Sigmoid colon (tissue), 7 donors: ENCODE measurements around the gene DDX27. TPM values are rescaled to one million over a fixed set of nuclear protein-coding genes. Genes with fewer than 3 reads are reported as not detected.

ENCODE experiments used
- DNase-seq: peaks from one replicate; pipeline ENCODE4 v3.0.0-alpha.2; 2019
- H3K27ac ChIP-seq, 4 donors: fragments of 200-600 bp; sonication (generic); one replicate each; pipeline ENCODE4 v1.5.1; 2016 to 2019; ENCODE audit warnings: mild to moderate bottlenecking in 1 of 4
- H3K27me3 ChIP-seq, 3 donors: fragments of 200-600 bp; sonication (generic); one replicate each; pipeline ENCODE4 v1.5.1; 2019; ENCODE audit warnings: mild to moderate bottlenecking in 1 of 3
- H3K36me3 ChIP-seq, 4 donors: fragments of 200-600 bp; sonication (generic); one replicate each; pipeline ENCODE4 v1.5.1; 2016 to 2019
- H3K4me1 ChIP-seq, 4 donors: fragments of 200-600 bp; sonication (generic); one replicate each; pipeline ENCODE4 v1.5.1; 2017 to 2019
- H3K4me3 ChIP-seq, 4 donors: fragments of 200-600 bp; sonication (generic); one replicate each; pipeline ENCODE4 v1.5.1; 2017 to 2019; ENCODE audit warnings: mild to moderate bottlenecking in 2 of 4, moderate library complexity in 1 of 4
- H3K9me3 ChIP-seq, 4 donors: fragments of 200-600 bp in 3 of 4; sonication (generic) in 3 of 4; one replicate each; pipeline versions ENCODE4 v1.5.1 to v1.6.1; 2013 to 2019
- POLR2AphosphoS5 ChIP-seq, 4 donors: sonication (generic); formaldehyde crosslinking; IDR thresholded peaks; one replicate each; pipeline ENCODE4 v1.6.1; 2017; ENCODE audit warnings: antibody characterized with exemption in 4 of 4
- WGBS, 2 donors: extraction: QIAGEN DNeasy Blood & Tissue Kit; methylation state at CpG; one replicate each; pipeline ENCODE4 v1.1.7; 2013; 5-methylcytosine and 5-hydroxymethylcytosine counted together
- intact Hi-C: fragments of 100-400 bp; cut with DNase I; formaldehyde crosslinking; loops from one replicate; pipeline ENCODE4 v1.15.1; 2023
- polyA plus RNA-seq, 3 donors: library from polyadenylated mRNA; stranded (reverse); fragments of 200-250 nt; gene quantifications; one replicate each; pipeline ENCODE4 v1.2.3, GENCODE V29; 2013
- small RNA-seq, 3 donors: library from RNA; depleted of rRNA; stranded (forward); fragments of <200 nt; gene quantifications; one replicate each; pipeline ENCODE3, GENCODE V24; 2016
- total RNA-seq, 4 donors: library from RNA; depleted of rRNA; stranded (reverse); fragments of >200 nt; gene quantifications; one replicate each; pipeline ENCODE4 v1.1.0, GENCODE V29; 2016
- donor health status: healthy with polysubstance abuse.
- donor health status: Bipolar disorder and iron deficiency.
- donor health status: healthy.

Gene DDX27
- total and polyA plus RNA-seq, 7 donors: 16.8 to 40.4 (median 27.5) TPM

DNA sequence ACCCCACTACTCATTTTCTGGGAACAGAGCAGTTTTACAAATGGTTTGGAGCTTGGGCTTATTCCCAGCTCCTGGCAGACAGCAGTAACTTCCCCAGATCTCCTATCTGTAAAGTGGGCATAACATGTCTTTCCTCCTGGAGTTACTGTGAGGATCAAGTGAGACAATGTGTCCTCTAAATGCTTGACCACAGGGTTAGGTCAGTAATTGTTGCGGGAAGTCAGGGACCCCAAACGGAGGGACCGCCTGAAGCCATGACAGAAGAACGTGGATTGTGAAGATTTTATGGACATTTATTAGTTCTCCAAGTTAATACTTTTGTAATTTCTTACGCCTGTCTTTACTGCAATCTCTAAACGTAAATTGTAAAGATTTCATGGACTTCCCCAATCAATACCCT, 73.9 kb downstream of the DDX27 start:
- Histone ChIP-seq H3K27me3 (no peaks in the 10 kb centered on the region), H3K4me3 (no peak overlapping the region), H3K36me3 (peaks cover 25 to 48% (median 31%) of the 10 kb centered on the region in 4 donors), H3K9me3 (no peaks in the 10 kb centered on the region), H3K27ac (no peak overlapping the region), H3K4me1 (no peaks in the 10 kb centered on the region)
- WGBS, 2 donors: 96 to 97% methylated on average over 6 of the region's 6 CpGs
- no peak for DNase-seq
- no peak for TF ChIP-seq POLR2AphosphoS5 (IDR thresholded peaks at IDR 0.05)
- intact Hi-C loops: no loop called here

Small RNA genes within 50 kb of the gene (small RNA-seq; reads per million reads assigned to genes)
- gene SNORD12B: 1,004 to 3,337 (median 2,434) reads per million in 3 donors
- gene SNORD12C: 738 to 2,343 (median 2,133) reads per million in 3 donors

Other genes starting within 250 kb of the DDX27 start
- gene CSE1L, start 173.1 kb upstream of the DDX27 start, total RNA-seq: 10 to 100 TPM; 34.6 to 43.9 (median 39.5) TPM
- gene CSE1L, start 173.1 kb upstream of the DDX27 start, polyA plus RNA-seq: 10 to 100 TPM; 10.2 to 30.4 (median 14.8) TPM
- 100 to 1,000 TPM in 1 of 4 donors, 10 to 100 TPM in 3; 82.8 to 110 (median 92.7) TPM for gene STAU1, start 31.1 kb upstream of the DDX27 start, total RNA-seq
- 10 to 100 TPM; 51.9 to 66.1 (median 58.3) TPM for gene STAU1, start 31.1 kb upstream of the DDX27 start, polyA plus RNA-seq
- 10 to 100 TPM; 25.7 to 32.1 (median 29.6) TPM for gene ZNFX1, start 58.6 kb downstream of the DDX27 start, total RNA-seq
- gene ZNFX1, start 58.6 kb downstream of the DDX27 start, polyA plus RNA-seq: 10 to 100 TPM in 1 of 3 donors, 1 to 10 TPM in 2; 7.2 to 20.2 (median 9.5) TPM